ENCODE measurements around the gene ERICH4. TPM values are rescaled to one million over a fixed set of nuclear protein-coding genes. Genes with fewer than 3 reads are reported as not detected.
A peak's percentile ranks its signal among the peaks of the same experiment; 100 is the strongest.
"Not testable (repeated sequence)": the region's sequence is repeated elsewhere in the genome, so short reads cannot be mapped to it uniquely, and the experiment has no call there.

The ERICH4 gene
- total and polyA plus RNA-seq, 7 experiments from 2014 or later, result not detected

DNA sequence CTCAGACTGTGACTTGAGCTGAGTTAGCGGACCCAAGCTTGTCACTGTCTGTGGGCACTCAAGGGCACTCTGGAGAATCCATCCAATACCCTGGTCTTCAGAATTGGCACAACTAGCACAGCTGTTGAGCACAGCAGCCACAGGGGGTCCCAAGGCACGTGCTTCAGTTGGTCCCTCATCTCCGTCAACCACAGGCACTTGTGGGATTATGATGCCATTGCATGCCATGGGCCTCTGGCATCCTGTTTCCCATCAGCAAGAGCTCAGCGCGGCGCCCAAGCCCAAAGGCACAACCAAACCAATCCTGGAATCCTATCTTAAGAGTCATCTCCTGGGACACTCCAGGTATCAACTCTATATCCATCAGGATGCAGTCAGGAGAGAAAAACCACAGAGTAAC is 12.0 kb upstream of the ERICH4 start:
- H3K4me1 ChIP-seq (ENCODE audit: control insufficient read depth in 2 of 2, insufficient read depth in 2 of 2, low read length in 2 of 2), result peaks cover 6 to 9% of the 10 kb centered on the region in 2 donors
- no peaks in the 10 kb centered on the region for H3K9me3 ChIP-seq (ENCODE audit: control insufficient read depth in 2 of 3, low read length in 3 of 3)
- DNase-seq, result no peak
- Mint-ChIP-seq H3K27ac (peak overlapping the region in 2 of 9 donors; percentile 11 to 14), H3K36me3 (peaks cover 0 to 13% (median 8%) of the 10 kb centered on the region in 5 donors), H3K4me3 (no peak overlapping the region), H3K9me3 (no peaks in the 10 kb centered on the region), H3K4me1 (peaks cover 7 to 39% (median 27%) of the 10 kb centered on the region in 7 donors), H3K27me3 (no peaks in the 10 kb centered on the region)
- ChIA-PET CTCF (interaction anchor here (1.9 kb wide), 1 partner anchor 9 kb away, joined by 5 read pairs; the partner anchor contains the start of gene DMAC2), POLR2A (interaction anchor here (0.6 to 0.9 kb wide), 2 partner anchors 74 to 133 kb away, joined by 3 read pairs; no protein-coding TSS in a partner anchor)
- no peak for ATAC-seq
- H3K36me3 ChIP-seq (ENCODE audit: control insufficient read depth in 2 of 3, insufficient read depth in 3 of 3, low read length in 3 of 3), result peaks cover 0 to 38% (median 8%) of the 10 kb centered on the region in 3 experiments
- H3K4me3 ChIP-seq (ENCODE audit: low read length), result no peak overlapping the region
- H3K27ac ChIP-seq (ENCODE audit: low read depth, low read length), result no peak overlapping the region
- intact Hi-C loops (cut with micrococcal nuclease), result loop anchor here in 1 of 2 donors (10.0 kb wide), 1 partner anchor 116 kb away; the partner anchor contains the start of gene CCDC97
- no peaks in the 10 kb centered on the region for H3K27me3 ChIP-seq (ENCODE audit: control insufficient read depth in 2 of 2, insufficient read depth in 2 of 2, low read length in 2 of 2)

DNA sequence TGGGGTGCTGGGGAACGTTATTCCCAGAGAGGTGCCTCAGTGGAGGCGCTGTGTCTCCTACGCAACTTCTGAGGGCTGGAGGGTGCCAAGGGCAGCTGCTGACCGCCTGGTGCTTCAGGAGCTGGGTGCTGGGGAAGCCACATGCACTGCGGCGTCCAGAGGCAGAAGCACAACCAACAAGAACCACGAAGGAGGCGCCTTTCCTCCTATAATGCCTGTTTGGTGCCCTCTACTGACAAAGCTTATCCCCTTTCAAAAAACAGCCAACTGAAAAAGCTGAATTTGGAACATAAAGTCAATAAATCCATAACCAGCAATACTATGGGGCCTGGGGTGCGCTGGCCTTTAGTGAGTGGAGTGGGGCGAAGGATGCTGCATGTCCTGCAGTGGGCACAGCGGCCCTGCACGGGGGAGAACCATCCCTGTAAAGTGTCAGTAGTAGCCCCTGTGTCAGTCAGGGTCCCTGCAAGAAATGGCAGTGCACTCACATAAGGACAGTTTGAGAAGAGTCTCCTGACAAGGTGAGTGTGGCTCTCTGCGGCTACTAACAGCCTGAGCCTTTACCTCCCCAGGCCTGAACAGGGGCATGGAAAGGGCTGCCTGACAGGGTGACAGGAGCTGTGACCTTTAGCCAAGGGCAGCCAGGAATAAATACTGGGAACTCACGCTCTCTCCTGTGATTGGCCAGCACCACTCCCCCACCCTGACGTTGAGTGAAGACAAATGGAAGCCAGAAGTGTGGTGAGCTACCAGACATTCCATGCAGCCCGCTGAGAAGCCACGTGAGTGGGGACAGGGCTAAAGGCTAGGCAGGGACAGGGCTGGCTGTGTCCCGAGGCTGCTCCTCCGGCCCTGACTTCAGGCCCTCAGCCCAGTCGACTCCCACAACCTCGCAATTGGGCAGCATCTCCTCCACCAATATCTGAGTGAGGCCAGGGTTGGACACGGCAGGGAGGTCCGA is 11.2 kb upstream of the ERICH4 start:
- no peak for ATAC-seq
- peaks cover 7 to 38% (median 31%) of the 10 kb centered on the region in 7 donors for H3K4me1 Mint-ChIP-seq
- H3K9me3 Mint-ChIP-seq, result no peaks in the 10 kb centered on the region
- H3K27ac ChIP-seq (ENCODE audit: low read depth, low read length), result no peak overlapping the region
- peaks cover 0 to 21% (median 8%) of the 10 kb centered on the region in 5 donors for H3K36me3 Mint-ChIP-seq
- no peaks in the 10 kb centered on the region for H3K9me3 ChIP-seq (ENCODE audit: control insufficient read depth in 2 of 3, low read length in 3 of 3)
- peaks cover 0 to 40% (median 8%) of the 10 kb centered on the region in 3 experiments for H3K36me3 ChIP-seq (ENCODE audit: control insufficient read depth in 2 of 3, insufficient read depth in 3 of 3, low read length in 3 of 3)
- no peaks in the 10 kb centered on the region for H3K27me3 Mint-ChIP-seq
- DNase-seq, result no peak
- H3K27ac Mint-ChIP-seq, result peak overlapping the region in 4 of 9 donors; percentile 11 to 78 (median 26)
- no peak overlapping the region for H3K4me3 ChIP-seq (ENCODE audit: low read length)
- H3K4me3 Mint-ChIP-seq, result no peak overlapping the region
- peaks cover 6 to 9% of the 10 kb centered on the region in 2 donors for H3K4me1 ChIP-seq (ENCODE audit: control insufficient read depth in 2 of 2, insufficient read depth in 2 of 2, low read length in 2 of 2)
- H3K27me3 ChIP-seq (ENCODE audit: control insufficient read depth in 2 of 2, insufficient read depth in 2 of 2, low read length in 2 of 2), result no peaks in the 10 kb centered on the region
- intact Hi-C loops (cut with micrococcal nuclease), result loop anchor here in 1 of 2 donors (10.0 kb wide), 1 partner anchor 117 kb away; the partner anchor contains the start of gene CCDC97
- ChIA-PET CTCF (interaction anchor here (1.9 kb wide), 1 partner anchor 8 kb away, joined by 5 read pairs; the partner anchor contains the start of gene DMAC2), POLR2A (interaction anchor here (0.9 kb wide), 1 partner anchor 132 kb away, joined by 3 read pairs; no protein-coding TSS in a partner anchor)

DNA sequence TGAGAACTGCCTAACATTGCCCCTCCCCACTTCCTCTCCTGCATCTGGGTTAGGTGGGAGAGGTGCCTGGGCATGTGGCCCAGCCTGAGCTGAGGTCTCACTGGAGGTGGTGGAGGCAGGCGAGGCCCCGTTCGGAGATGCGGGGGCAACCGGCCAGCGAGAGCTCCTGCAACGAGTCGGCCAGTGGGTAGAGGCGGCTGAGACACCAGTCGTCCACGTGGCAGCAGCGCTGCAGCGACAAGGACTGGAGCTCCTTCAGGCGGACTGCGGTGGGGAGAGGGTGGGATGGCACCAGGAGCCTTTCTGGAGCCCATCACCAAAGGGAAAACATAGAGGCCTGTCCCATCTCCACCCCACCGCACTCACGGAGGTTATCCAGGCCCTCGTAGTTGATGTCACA is 9.8 kb upstream of the ERICH4 start:
- CTCF ChIA-PET, result interaction anchor here (1.0 kb wide), 1 partner anchor 17 kb away, joined by 4 read pairs; no protein-coding TSS in a partner anchor
- intact Hi-C loops (cut with micrococcal nuclease), result loop anchor here in 1 of 2 donors (10.0 kb wide), 1 partner anchor 118 kb away; the partner anchor contains the start of gene CCDC97

DNA sequence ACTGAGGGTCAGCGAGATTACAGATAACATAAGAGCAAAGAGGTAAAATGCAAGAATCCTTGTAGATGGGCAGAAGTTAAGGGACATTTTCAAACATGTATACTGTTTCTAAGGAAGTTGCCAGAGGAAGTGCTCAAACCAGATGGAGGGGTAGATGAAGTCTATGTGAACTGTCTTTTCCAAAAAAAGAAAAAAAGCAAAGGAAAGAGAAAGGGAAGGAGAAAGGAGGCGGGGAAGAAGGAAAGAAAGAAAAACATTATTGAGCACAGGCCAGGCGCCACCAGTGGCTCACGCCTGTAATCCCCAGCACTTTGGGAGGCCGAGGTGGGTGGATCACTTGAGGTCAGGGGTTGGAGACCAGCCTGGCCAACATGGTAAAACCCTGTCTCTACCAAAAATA is 8.5 kb upstream of the ERICH4 start:
- peaks cover 4 to 30% (median 13%) of the 10 kb centered on the region in 7 donors for H3K4me1 Mint-ChIP-seq
- peaks cover 3 to 26% (median 9%) of the 10 kb centered on the region in 5 donors for H3K36me3 Mint-ChIP-seq
- no peak overlapping the region for H3K4me3 Mint-ChIP-seq
- intact Hi-C loops (cut with micrococcal nuclease), result loop anchor here in 1 of 2 donors (10.0 kb wide), 1 partner anchor 120 kb away; the partner anchor contains the start of gene CCDC97
- POLR2A ChIA-PET, result interaction anchor here (0.7 kb wide), 1 partner anchor 35 kb away, joined by 5 read pairs; no protein-coding TSS in a partner anchor
- peaks cover 0 to 47% (median 8%) of the 10 kb centered on the region in 3 experiments for H3K36me3 ChIP-seq (ENCODE audit: control insufficient read depth in 2 of 3, insufficient read depth in 3 of 3, low read length in 3 of 3)
- ATAC-seq (no peak), DNase-seq (no peak)
- peaks cover 5 to 8% of the 10 kb centered on the region in 2 donors for H3K4me1 ChIP-seq (ENCODE audit: control insufficient read depth in 2 of 2, insufficient read depth in 2 of 2, low read length in 2 of 2)
- H3K27me3 ChIP-seq (ENCODE audit: control insufficient read depth in 2 of 2, insufficient read depth in 2 of 2, low read length in 2 of 2), result no peaks in the 10 kb centered on the region
- no peak overlapping the region for H3K27ac ChIP-seq (ENCODE audit: low read depth, low read length)
- H3K27ac Mint-ChIP-seq, result peak overlapping the region in 3 of 9 donors; percentile 54 to 77 (median 56)
- no peaks in the 10 kb centered on the region for H3K9me3 ChIP-seq (ENCODE audit: control insufficient read depth in 2 of 3, low read length in 3 of 3)
- no peaks in the 10 kb centered on the region for H3K9me3 Mint-ChIP-seq
- no peak overlapping the region for H3K4me3 ChIP-seq (ENCODE audit: low read length)
- no peaks in the 10 kb centered on the region for H3K27me3 Mint-ChIP-seq
- CTCF ChIA-PET, result no interaction called here

More for the DNA sequence above, 9.8 kb upstream of the ERICH4 start:
- Histone ChIP-seq H3K36me3 (ENCODE audit: control insufficient read depth in 2 of 3, insufficient read depth in 3 of 3, low read length in 3 of 3) (peaks cover 0 to 47% (median 8%) of the 10 kb centered on the region in 3 experiments), H3K4me3 (ENCODE audit: low read length) (no peak overlapping the region), H3K9me3 (ENCODE audit: control insufficient read depth in 2 of 3, low read length in 3 of 3) (no peaks in the 10 kb centered on the region), H3K27me3 (ENCODE audit: control insufficient read depth in 2 of 2, insufficient read depth in 2 of 2, low read length in 2 of 2) (no peaks in the 10 kb centered on the region), H3K4me1 (ENCODE audit: control insufficient read depth in 2 of 2, insufficient read depth in 2 of 2, low read length in 2 of 2) (peaks cover 6 to 7% of the 10 kb centered on the region in 2 donors), H3K27ac (ENCODE audit: low read depth, low read length) (no peak overlapping the region)
- Mint-ChIP-seq H3K9me3 (no peaks in the 10 kb centered on the region), H3K27ac (no peak overlapping the region), H3K36me3 (peaks cover 3 to 26% (median 9%) of the 10 kb centered on the region in 5 donors), H3K4me1 (peaks cover 8 to 35% (median 26%) of the 10 kb centered on the region in 7 donors), H3K27me3 (no peaks in the 10 kb centered on the region), H3K4me3 (no peak overlapping the region)
- ATAC-seq (no peak), DNase-seq (no peak)
- POLR2A ChIA-PET, result no interaction called here

DNA sequence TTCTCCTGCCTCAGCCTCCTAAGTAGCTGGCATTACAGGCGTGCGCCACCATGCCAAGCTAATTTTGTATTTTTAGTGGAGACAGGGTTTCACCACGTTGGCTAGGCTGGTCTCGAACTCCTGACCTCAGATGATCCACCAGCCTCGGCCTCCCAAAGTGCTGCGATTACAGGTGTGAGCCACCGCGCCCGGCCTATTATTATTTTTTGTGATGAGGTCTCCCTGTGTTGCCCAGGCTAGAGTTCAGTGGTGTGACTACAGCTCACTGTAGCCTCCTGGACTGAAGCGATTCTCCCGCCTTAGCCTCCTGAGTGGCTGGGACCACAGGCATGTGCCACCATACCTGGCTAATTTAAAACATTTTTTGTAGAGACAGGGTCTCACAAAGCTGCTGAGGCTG is 7.6 kb upstream of the ERICH4 start:
- Mint-ChIP-seq H3K36me3 (peaks cover 3 to 26% (median 9%) of the 10 kb centered on the region in 5 donors), H3K4me1 (peaks cover 4 to 30% (median 14%) of the 10 kb centered on the region in 7 donors)
- CTCF ChIA-PET; ATAC-seq; H3K27ac ChIP-seq (ENCODE audit: low read depth, low read length); H3K9me3 ChIP-seq (ENCODE audit: control insufficient read depth in 2 of 3, low read length in 3 of 3); H3K4me3 ChIP-seq (ENCODE audit: low read length); DNase-seq; H3K4me3 Mint-ChIP-seq; H3K9me3 Mint-ChIP-seq; H3K27me3 ChIP-seq (ENCODE audit: control insufficient read depth in 2 of 2, insufficient read depth in 2 of 2, low read length in 2 of 2); H3K27me3 Mint-ChIP-seq; H3K27ac Mint-ChIP-seq: not testable (repeated sequence)
- POLR2A ChIA-PET, result interaction anchor here (0.6 kb wide), 1 partner anchor 28 kb away, joined by 4 read pairs; no protein-coding TSS in a partner anchor
- H3K36me3 ChIP-seq (ENCODE audit: control insufficient read depth in 2 of 3, insufficient read depth in 3 of 3, low read length in 3 of 3), result peaks cover 0 to 47% (median 8%) of the 10 kb centered on the region in 3 experiments
- H3K4me1 ChIP-seq (ENCODE audit: control insufficient read depth in 2 of 2, insufficient read depth in 2 of 2, low read length in 2 of 2), result peaks cover 7 to 12% of the 10 kb centered on the region in 2 donors
- intact Hi-C loops (cut with micrococcal nuclease), result loop anchor here in 1 of 2 donors (10.0 kb wide), 1 partner anchor 121 kb away; the partner anchor contains the start of gene CCDC97

Data from naive thymus-derived CD4-positive, alpha-beta T cell (primary cell).